MCF 10A (cell line): ENCODE data around the gene SNX27. TPM values are rescaled to one million over a fixed set of nuclear protein-coding genes. Genes with fewer than 3 reads are reported as not detected.
"Not testable (repeated sequence)": the region's sequence is repeated elsewhere in the genome, so short reads cannot be mapped to it uniquely, and the experiment has no call there.

Experiments
- BruUV-seq: library from RNA; stranded (reverse); fragments of 400-500 nt; replicated peaks from 2 replicates; lab custom pipeline; 2021; lab: Mats Ljungman, UMichigan
- CTCF ChIA-PET: fragments of 300-600 bp; sonication (Branson Sonifier 250); formaldehyde crosslinking; extraction: SDS; loops from one replicate; lab custom pipeline; 2021; ENCODE audit warnings: antibody characterized with exemption, inconsistent platforms; lab: Yijun Ruan, JAX
- POLR2A ChIA-PET: fragments of 300-600, 350-650 bp; sonication (Branson Sonifier 250); formaldehyde crosslinking; extraction: SDS; loops from one replicate; lab custom pipeline; 2020; ENCODE audit warnings: antibody characterized with exemption, inconsistent platforms; lab: Yijun Ruan, JAX
- DNase-seq: peaks from one replicate; pipeline ENCODE4 v3.0.0-alpha.2; 2018; ENCODE audit not compliant: unreplicated experiment
- H3K27ac Mint-ChIP-seq: one replicate; pipeline ENCODE4 v1.8.0; 2022; ENCODE audit warnings: mild to moderate bottlenecking, low read depth, mixed read lengths; ENCODE audit not compliant: unreplicated experiment
- H3K27me3 Mint-ChIP-seq: one replicate; pipeline ENCODE4 v1.8.0; 2022; ENCODE audit warnings: mixed read lengths; ENCODE audit not compliant: insufficient read depth, unreplicated experiment
- H3K36me3 Mint-ChIP-seq: one replicate; pipeline ENCODE4 v1.8.0; 2022; ENCODE audit warnings: mild to moderate bottlenecking, moderate library complexity, mixed read lengths; ENCODE audit not compliant: insufficient read depth, unreplicated experiment
- H3K4me1 Mint-ChIP-seq: one replicate; pipeline ENCODE4 v1.8.0; 2022; ENCODE audit warnings: mixed read lengths; ENCODE audit not compliant: insufficient read depth, unreplicated experiment
- H3K4me3 Mint-ChIP-seq: one replicate; pipeline ENCODE4 v1.8.0; 2022; ENCODE audit warnings: mild to moderate bottlenecking, moderate library complexity, mixed read lengths; ENCODE audit not compliant: unreplicated experiment
- H3K9me3 Mint-ChIP-seq: one replicate; pipeline ENCODE4 v1.8.0; 2022; ENCODE audit warnings: mixed read lengths; ENCODE audit not compliant: unreplicated experiment
- intact Hi-C: fragments of 100-400 bp; cut with micrococcal nuclease; formaldehyde crosslinking; loops from 2 replicates; pipeline ENCODE4 v1.14.1; 2022
- total RNA-seq: library from RNA; stranded (reverse); gene quantifications from 2 replicates; pipeline ENCODE4 v1.2.3, GENCODE V29; 2022
- TF ChIP-seq, protein P1 (sequence below): fragments of 200-600 bp; IDR thresholded peaks from one replicate; pipeline ENCODE4 v1.8.0; 2022; ENCODE audit warnings: antibody characterized with exemption, mild to moderate bottlenecking; ENCODE audit not compliant: unreplicated experiment

The SNX27 gene
- total RNA-seq, 1 experiment from 2014 or later, result 36.9 TPM

DNA sequence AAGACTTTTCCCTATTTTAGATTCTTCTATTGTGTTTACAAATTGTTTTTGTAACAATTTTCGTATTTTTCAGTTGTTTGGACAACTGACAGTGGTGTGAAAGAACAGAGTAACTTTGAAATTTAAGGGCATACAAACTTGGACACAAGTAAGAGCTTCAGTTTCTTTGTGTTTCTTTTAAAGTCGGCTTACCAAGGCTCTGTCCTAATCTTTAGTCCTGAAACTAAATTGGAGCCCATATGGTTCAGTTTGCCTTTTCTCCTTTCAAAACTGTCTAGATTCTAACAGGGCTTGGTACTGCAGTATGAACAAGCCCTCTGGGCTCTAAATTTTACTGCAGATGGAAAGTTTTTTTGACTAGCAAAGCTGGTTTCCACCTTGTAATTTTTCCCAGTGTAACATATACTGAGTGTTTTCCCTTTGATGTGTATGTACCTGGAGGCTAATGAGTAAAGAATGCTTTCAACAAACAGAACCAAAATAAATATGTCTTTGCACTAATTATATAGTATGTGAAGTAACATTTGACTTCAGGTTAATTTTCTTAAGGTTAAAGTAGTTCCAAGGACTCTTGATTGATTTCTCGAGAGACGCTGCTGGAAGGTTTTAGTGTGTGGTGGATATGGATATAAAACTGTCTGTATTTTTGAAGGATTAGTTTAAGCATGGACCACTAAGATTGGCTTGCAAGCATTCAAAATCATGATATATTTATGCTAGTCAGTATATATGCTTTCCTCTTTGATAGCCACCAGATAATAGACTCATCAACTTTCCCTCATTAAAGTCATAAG is 4.1 kb downstream of the SNX27 start:
- Mint-ChIP-seq H3K9me3 (no peaks in the 10 kb centered on the region), H3K4me3 (peak overlapping the region; percentile 5), H3K36me3 (no peaks in the 10 kb centered on the region), H3K4me1 (peaks cover 60% of the 10 kb centered on the region), H3K27me3 (no peaks in the 10 kb centered on the region), H3K27ac (peak overlapping the region; percentile 47)
- ChIA-PET CTCF (interaction anchor here (0.5 to 2.4 kb wide), 6 partner anchors 13 to 220 kb away, joined by 3 to 12 read pairs (median 4); no protein-coding TSS in a partner anchor), POLR2A (interaction anchor here (0.6 to 1.8 kb wide), 9 partner anchors 10 to 568 kb away, joined by 3 to 8 read pairs (median 3); partner anchors contain the start of genes TUFT1 and ZNF687)
- TF ChIP-seq, protein P1, sequence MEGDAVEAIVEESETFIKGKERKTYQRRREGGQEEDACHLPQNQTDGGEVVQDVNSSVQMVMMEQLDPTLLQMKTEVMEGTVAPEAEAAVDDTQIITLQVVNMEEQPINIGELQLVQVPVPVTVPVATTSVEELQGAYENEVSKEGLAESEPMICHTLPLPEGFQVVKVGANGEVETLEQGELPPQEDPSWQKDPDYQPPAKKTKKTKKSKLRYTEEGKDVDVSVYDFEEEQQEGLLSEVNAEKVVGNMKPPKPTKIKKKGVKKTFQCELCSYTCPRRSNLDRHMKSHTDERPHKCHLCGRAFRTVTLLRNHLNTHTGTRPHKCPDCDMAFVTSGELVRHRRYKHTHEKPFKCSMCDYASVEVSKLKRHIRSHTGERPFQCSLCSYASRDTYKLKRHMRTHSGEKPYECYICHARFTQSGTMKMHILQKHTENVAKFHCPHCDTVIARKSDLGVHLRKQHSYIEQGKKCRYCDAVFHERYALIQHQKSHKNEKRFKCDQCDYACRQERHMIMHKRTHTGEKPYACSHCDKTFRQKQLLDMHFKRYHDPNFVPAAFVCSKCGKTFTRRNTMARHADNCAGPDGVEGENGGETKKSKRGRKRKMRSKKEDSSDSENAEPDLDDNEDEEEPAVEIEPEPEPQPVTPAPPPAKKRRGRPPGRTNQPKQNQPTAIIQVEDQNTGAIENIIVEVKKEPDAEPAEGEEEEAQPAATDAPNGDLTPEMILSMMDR, result no peak
- DNase-seq, result no peak
- no TSS peak for BruUV-seq
- intact Hi-C loops, result no loop called here

DNA sequence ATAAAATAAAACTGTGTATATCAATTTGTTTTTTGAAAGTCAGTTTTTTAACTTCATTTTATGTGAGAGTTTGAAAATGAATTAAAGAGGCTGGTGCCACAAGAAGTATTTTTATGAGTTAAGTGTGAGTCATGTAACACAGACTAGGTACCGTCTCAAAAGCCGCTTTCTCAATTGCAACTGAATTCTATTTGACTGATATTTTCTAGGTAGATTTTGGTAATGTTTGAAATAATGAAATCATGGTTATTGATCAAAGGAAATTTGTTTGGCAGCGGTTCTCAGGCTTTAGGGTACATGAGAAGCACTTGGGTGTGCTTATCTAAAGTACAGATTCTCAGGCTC is 4.6 kb downstream of the SNX27 start:
- POLR2A ChIA-PET, result interaction anchor here (0.9 to 1.7 kb wide), 7 partner anchors 9 to 77 kb away, joined by 3 to 8 read pairs (median 6); partner anchors contain the start of gene TUFT1
- H3K36me3 Mint-ChIP-seq, result no peaks in the 10 kb centered on the region
- CTCF ChIA-PET, result interaction anchor here (0.6 to 4.5 kb wide), 3 partner anchors 21 to 136 kb away, joined by 3 to 33 read pairs (median 3); no protein-coding TSS in a partner anchor
- H3K27me3 Mint-ChIP-seq, result no peaks in the 10 kb centered on the region
- BruUV-seq, result no TSS peak
- peak; percentile 55 for DNase-seq
- TF ChIP-seq, protein P1, result no peak
- peak overlapping the region; percentile 5 for H3K4me3 Mint-ChIP-seq
- no peaks in the 10 kb centered on the region for H3K9me3 Mint-ChIP-seq
- H3K4me1 Mint-ChIP-seq, result peaks cover 55% of the 10 kb centered on the region
- peak overlapping the region; percentile 47 for H3K27ac Mint-ChIP-seq
- intact Hi-C loops, result no loop called here

DNA sequence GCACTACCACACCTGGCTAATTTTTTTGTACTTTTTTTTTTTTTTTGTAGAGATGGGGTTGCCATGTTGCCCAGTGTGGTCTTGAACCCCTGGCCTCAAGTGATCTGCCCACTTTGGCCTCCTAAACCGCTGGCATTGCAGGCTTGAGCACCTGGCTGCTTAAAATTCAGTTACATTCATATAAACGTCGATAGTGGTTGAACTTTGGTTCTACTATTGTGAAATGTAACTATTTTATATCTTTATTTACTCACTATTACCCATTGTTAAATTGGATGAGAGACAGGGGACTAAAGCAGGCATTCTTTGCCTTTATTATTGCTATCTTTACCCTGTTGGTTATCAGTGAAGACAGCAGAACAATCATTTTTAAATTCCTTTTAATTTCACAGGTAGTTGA is 6.2 kb downstream of the SNX27 start:
- Mint-ChIP-seq H3K36me3 (no peaks in the 10 kb centered on the region), H3K4me3 (no peak overlapping the region), H3K27ac (no peak overlapping the region), H3K27me3 (no peaks in the 10 kb centered on the region), H3K4me1 (peaks cover 49% of the 10 kb centered on the region), H3K9me3 (no peaks in the 10 kb centered on the region)
- no TSS peak for BruUV-seq
- POLR2A ChIA-PET, result interaction anchor here (1.2 kb wide), 1 partner anchor 12 kb away, joined by 3 read pairs; no protein-coding TSS in a partner anchor
- CTCF ChIA-PET, result interaction anchor here (1.1 to 4.5 kb wide), 2 partner anchors 23 to 28 kb away, joined by 3 to 33 read pairs; no protein-coding TSS in a partner anchor
- TF ChIP-seq, protein P1, result no peak
- intact Hi-C loops, result no loop called here
- no peak for DNase-seq

DNA sequence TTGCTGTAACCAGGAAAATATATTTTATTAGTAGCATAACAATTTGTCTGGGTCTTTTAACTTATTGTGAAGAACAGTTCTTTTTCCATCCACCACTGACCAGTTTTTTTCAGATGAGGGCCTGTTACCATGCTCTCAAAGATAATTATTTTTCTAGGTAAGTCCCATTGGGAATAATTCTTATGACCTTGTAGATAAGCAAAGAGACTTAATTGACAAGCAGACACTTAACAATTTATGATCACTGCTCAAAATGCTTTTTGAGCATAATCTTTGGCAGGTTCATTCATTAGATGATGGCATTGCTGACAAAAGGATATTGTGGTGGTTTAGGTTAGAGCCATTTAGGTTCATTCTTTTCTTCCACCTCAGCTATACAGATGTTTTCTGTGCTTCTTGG is 6.6 kb downstream of the SNX27 start:
- BruUV-seq, result no TSS peak
- TF ChIP-seq, protein P1, result no peak
- ChIA-PET CTCF (interaction anchor here (1.8 to 4.5 kb wide), 2 partner anchors 23 to 74 kb away, joined by 4 to 33 read pairs; no protein-coding TSS in a partner anchor), POLR2A (interaction anchor here (1.0 to 3.5 kb wide), 3 partner anchors 22 to 78 kb away, joined by 3 to 13 read pairs (median 5); partner anchors contain the start of gene TUFT1)
- Mint-ChIP-seq H3K9me3 (no peaks in the 10 kb centered on the region), H3K27ac (no peak overlapping the region), H3K4me3 (no peak overlapping the region), H3K27me3 (no peaks in the 10 kb centered on the region), H3K36me3 (no peaks in the 10 kb centered on the region), H3K4me1 (peaks cover 45% of the 10 kb centered on the region)
- DNase-seq, result no peak
- intact Hi-C loops, result no loop called here

DNA sequence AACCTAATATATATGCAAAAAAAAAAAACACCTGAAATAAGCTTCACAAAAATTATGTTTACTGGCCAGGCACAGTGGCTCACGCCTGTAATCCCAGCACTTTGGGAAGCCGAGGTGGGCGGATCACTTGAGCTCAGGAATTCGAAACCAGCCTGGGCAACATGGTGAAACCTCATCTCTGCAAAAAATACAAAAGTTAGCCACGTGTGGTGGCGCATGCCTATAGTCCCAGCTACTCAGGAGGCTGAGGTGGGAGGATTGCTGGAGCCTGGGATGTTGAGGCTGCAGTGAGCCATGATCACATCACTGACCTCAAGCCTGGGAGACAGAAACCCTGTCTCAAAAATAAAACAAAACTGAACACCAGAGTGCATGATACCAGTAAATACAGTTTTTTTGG is 7.1 kb downstream of the SNX27 start:
- DNase-seq, H3K27ac Mint-ChIP-seq, H3K27me3 Mint-ChIP-seq, H3K36me3 Mint-ChIP-seq, BruUV-seq, intact Hi-C loops, H3K4me3 Mint-ChIP-seq, H3K9me3 Mint-ChIP-seq: not testable (repeated sequence)
- H3K4me1 Mint-ChIP-seq, result peaks cover 39% of the 10 kb centered on the region
- POLR2A ChIA-PET, result interaction anchor here (1.0 to 3.5 kb wide), 5 partner anchors 12 to 82 kb away, joined by 3 to 13 read pairs (median 3); partner anchors contain the start of gene TUFT1
- CTCF ChIA-PET, result interaction anchor here (1.6 to 4.5 kb wide), 3 partner anchors 24 to 218 kb away, joined by 4 to 33 read pairs (median 8); no protein-coding TSS in a partner anchor
